ENCODE data around the gene PGAP1. TPM values are rescaled to one million over a fixed set of nuclear protein-coding genes. Genes with fewer than 3 reads are reported as not detected.
"Not testable (repeated sequence)": the region's sequence is repeated elsewhere in the genome, so short reads cannot be mapped to it uniquely, and the experiment has no call there.

Gene PGAP1
- total RNA-seq, 1 experiment from 2014 or later, result 6.5 TPM

DNA sequence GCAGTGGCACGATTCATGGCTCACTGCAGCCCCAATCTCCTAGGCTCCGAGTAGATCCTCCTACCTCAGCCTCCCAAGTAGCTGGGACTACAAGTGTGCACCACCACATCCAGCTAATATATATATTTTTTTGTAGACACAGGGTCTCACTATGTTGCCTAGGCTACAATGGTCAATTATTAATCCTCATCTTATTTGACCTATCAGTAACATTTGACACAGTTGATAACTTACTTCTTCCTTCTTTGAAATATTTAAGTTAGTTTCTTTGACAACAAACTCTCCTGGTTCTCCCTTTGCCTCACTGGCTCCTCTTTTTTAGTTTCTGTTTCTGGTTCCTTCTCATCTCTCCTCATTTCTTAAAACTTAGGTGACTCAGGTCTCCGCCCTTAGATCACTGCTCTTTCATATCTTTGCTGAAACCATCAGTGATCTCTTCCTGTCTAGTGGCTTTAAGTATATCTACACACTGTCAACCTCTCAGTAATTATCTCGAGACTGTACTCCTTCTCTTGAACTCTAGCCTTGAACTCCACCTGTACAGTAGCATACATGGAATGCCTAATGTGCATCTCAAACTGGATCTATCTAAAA is 11.5 kb downstream of the PGAP1 start:
- no TSS peak for BruUV-seq (replicated peaks)

DNA sequence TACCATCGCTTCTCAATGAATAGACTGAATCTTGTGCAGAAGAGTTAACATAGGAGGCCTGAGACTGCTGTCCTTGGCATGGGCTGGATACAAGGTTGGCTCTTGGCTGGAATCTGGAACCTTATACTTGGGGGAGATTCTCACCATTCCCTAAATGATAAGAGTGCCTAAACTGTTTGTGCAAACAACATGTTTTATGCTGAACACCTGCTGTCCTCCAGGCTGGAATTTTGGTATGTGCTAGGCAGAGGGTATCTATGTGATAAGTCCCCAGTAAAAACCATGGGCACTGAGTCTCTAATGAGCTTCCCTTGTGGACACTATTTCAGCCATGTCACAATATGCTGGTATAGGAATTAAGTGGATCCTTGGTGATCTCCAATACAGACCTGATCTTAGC is 12.8 kb downstream of the PGAP1 start:
- Histone ChIP-seq H2AFZ (no peak overlapping the region), H3K27me3 (ENCODE audit: insufficient read depth, low read depth) (no peaks in the 10 kb centered on the region), H3K27ac (no peak overlapping the region), H4K20me1 (ENCODE audit: insufficient read depth) (no peaks in the 10 kb centered on the region), H3K79me2 (ENCODE audit: low read depth) (no peaks in the 10 kb centered on the region), H3K4me1 (replicated peaks; ENCODE audit: insufficient read depth) (no peaks in the 10 kb centered on the region), H3K9me2 (ENCODE audit: insufficient read depth) (no peaks in the 10 kb centered on the region), H3K4me2 (no peak overlapping the region), H3K9me3 (ENCODE audit: insufficient read depth, low read depth) (no peaks in the 10 kb centered on the region), H3K36me3 (ENCODE audit: low read depth) (no peaks in the 10 kb centered on the region), H3K4me3 (no peak overlapping the region), H3F3A (ENCODE audit: insufficient read depth, low read depth) (no peaks in the 10 kb centered on the region)
- no TSS peak for BruUV-seq (replicated peaks)
- DNase-seq, result no peak
- intact Hi-C loops (cut with micrococcal nuclease; ENCODE audit: unreplicated experiment), result no loop called here
- TF ChIP-seq EZH2 (IDR thresholded peaks at IDR 0.05; ENCODE audit: low read depth), result no peak
- TF ChIP-seq, protein P1, sequence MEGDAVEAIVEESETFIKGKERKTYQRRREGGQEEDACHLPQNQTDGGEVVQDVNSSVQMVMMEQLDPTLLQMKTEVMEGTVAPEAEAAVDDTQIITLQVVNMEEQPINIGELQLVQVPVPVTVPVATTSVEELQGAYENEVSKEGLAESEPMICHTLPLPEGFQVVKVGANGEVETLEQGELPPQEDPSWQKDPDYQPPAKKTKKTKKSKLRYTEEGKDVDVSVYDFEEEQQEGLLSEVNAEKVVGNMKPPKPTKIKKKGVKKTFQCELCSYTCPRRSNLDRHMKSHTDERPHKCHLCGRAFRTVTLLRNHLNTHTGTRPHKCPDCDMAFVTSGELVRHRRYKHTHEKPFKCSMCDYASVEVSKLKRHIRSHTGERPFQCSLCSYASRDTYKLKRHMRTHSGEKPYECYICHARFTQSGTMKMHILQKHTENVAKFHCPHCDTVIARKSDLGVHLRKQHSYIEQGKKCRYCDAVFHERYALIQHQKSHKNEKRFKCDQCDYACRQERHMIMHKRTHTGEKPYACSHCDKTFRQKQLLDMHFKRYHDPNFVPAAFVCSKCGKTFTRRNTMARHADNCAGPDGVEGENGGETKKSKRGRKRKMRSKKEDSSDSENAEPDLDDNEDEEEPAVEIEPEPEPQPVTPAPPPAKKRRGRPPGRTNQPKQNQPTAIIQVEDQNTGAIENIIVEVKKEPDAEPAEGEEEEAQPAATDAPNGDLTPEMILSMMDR (conservative IDR thresholded peaks at IDR 0.05), result no peak
- CTCF ChIA-PET, result no interaction called here
- POLR2A ChIA-PET (ENCODE audit: unreplicated experiment), result no interaction called here

More for the DNA sequence above, 11.5 kb downstream of the PGAP1 start:
- no peak for DNase-seq
- intact Hi-C loops (cut with micrococcal nuclease; ENCODE audit: unreplicated experiment), result no loop called here
- Histone ChIP-seq H3F3A (ENCODE audit: insufficient read depth, low read depth) (no peaks in the 10 kb centered on the region), H3K4me2 (no peak overlapping the region), H2AFZ (no peak overlapping the region), H3K4me3 (no peak overlapping the region), H3K79me2 (ENCODE audit: low read depth) (no peaks in the 10 kb centered on the region), H3K4me1 (replicated peaks; ENCODE audit: insufficient read depth) (no peaks in the 10 kb centered on the region), H3K27me3 (ENCODE audit: insufficient read depth, low read depth) (no peaks in the 10 kb centered on the region), H3K9me3 (ENCODE audit: insufficient read depth, low read depth) (no peaks in the 10 kb centered on the region), H3K27ac (no peak overlapping the region), H3K9me2 (ENCODE audit: insufficient read depth) (no peaks in the 10 kb centered on the region), H3K36me3 (ENCODE audit: low read depth) (no peaks in the 10 kb centered on the region), H4K20me1 (ENCODE audit: insufficient read depth) (no peaks in the 10 kb centered on the region)
- ChIA-PET CTCF (no interaction called here), POLR2A (ENCODE audit: unreplicated experiment) (no interaction called here)
- TF ChIP-seq, protein P1 (conservative IDR thresholded peaks at IDR 0.05), result no peak
- no peak for TF ChIP-seq EZH2 (IDR thresholded peaks at IDR 0.05; ENCODE audit: low read depth)

DNA sequence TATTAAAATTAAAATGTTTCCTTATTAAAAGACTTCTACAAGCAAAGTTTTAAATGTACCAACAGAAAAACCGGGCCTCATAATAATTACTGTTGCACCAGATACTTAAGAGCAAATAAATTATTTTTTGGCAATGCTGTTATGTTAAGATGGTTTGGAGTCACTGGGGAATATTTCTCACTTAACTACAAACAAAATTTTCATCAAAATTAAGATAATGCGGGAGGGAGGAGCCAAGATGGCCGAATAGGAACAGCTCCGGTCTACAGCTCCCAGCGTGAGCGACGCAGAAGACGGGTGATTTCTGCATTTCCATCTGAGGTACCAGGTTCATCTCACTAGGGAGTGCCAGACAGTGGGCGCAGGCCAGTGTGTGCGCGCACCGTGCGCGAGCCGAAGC is 21.1 kb downstream of the PGAP1 start:
- H3K27me3 ChIP-seq (ENCODE audit: insufficient read depth, low read depth); H3K4me3 ChIP-seq; H3K9me2 ChIP-seq (ENCODE audit: insufficient read depth); H3K9me3 ChIP-seq (ENCODE audit: insufficient read depth, low read depth); H2AFZ ChIP-seq; BruUV-seq (replicated peaks); DNase-seq; intact Hi-C loops (cut with micrococcal nuclease; ENCODE audit: unreplicated experiment); H3K4me2 ChIP-seq; H4K20me1 ChIP-seq (ENCODE audit: insufficient read depth); H3K27ac ChIP-seq; H3F3A ChIP-seq (ENCODE audit: insufficient read depth, low read depth); POLR2A ChIA-PET (ENCODE audit: unreplicated experiment); H3K36me3 ChIP-seq (ENCODE audit: low read depth); CTCF ChIA-PET; H3K4me1 ChIP-seq (replicated peaks; ENCODE audit: insufficient read depth); H3K79me2 ChIP-seq (ENCODE audit: low read depth): not testable (repeated sequence)

DNA sequence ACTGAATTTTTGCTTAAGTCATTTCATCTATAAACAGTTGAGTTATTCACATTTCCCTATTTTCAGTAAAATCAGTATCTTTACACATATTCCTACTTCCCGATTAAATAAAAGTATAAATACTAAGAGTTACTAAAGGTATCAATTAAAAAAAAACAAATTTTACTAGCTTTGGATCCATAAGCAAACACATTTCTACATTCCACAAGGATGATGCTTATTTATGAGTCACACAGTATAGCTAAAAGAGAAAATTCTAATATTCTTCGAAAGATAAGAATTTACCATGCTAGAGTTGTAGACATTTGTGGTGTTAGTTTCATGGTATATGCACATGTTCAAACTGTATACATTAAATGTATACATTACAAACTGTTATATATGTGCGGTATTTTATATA is 23.7 kb downstream of the PGAP1 start:
- H3K9me3 ChIP-seq (ENCODE audit: insufficient read depth, low read depth), result no peaks in the 10 kb centered on the region
- H3K4me2 ChIP-seq, result no peak overlapping the region
- H3K4me1 ChIP-seq (replicated peaks; ENCODE audit: insufficient read depth), result peaks cover 8% of the 10 kb centered on the region; the same call in 1 of the 2 replicates
- H2AFZ ChIP-seq, result no peak overlapping the region
- H3K27ac ChIP-seq, result no peak overlapping the region
- intact Hi-C loops (cut with micrococcal nuclease; ENCODE audit: unreplicated experiment), result no loop called here
- CTCF ChIA-PET, result no interaction called here
- BruUV-seq (replicated peaks), result no TSS peak
- no peaks in the 10 kb centered on the region for H3K36me3 ChIP-seq (ENCODE audit: low read depth)
- no peaks in the 10 kb centered on the region for H4K20me1 ChIP-seq (ENCODE audit: insufficient read depth)
- DNase-seq, result peak in 1 of 2 experiments; percentile 56
- TF ChIP-seq EZH2 (IDR thresholded peaks at IDR 0.05; ENCODE audit: low read depth), result no peak
- TF ChIP-seq, protein P1 (conservative IDR thresholded peaks at IDR 0.05), result no peak
- no peaks in the 10 kb centered on the region for H3F3A ChIP-seq (ENCODE audit: insufficient read depth, low read depth)
- no peaks in the 10 kb centered on the region for H3K27me3 ChIP-seq (ENCODE audit: insufficient read depth, low read depth)
- H3K79me2 ChIP-seq (ENCODE audit: low read depth), result no peaks in the 10 kb centered on the region
- no peak overlapping the region for H3K4me3 ChIP-seq
- no peaks in the 10 kb centered on the region for H3K9me2 ChIP-seq (ENCODE audit: insufficient read depth)
- POLR2A ChIA-PET (ENCODE audit: unreplicated experiment), result no interaction called here
